Body of pancreas (tissue), 4 donors: Measurements from ENCODE around the gene NDST4. TPM values are rescaled to one million over a fixed set of nuclear protein-coding genes. Genes with fewer than 3 reads are reported as not detected.

Experiments used
- ATAC-seq: fragments of 150-250 bp; one replicate; pipeline ENCODE4 v1.9.1; 2016
- DNase-seq, 4 donors: peaks; one replicate each; pipeline ENCODE4 v3.0.0-alpha.2; 2019
- H3K27ac ChIP-seq, 4 donors: fragments of 200-600 bp; sonication (generic); 1 replicate in 3 of 4; 2 replicates in 1 of 4; pipeline versions ENCODE4 v1.5.1 to v1.6.1; 2016 to 2019; ENCODE audit warnings: mild to moderate bottlenecking in 1 of 4, mixed read lengths in 1 of 4, moderate library complexity in 1 of 4
- H3K27me3 ChIP-seq, 2 donors: fragments of 200-600 bp; sonication (generic); one replicate each; pipeline ENCODE4 v1.6.0; 2016; ENCODE audit warnings: mild to moderate bottlenecking in 1 of 2
- H3K36me3 ChIP-seq, 2 donors: fragments of 200-600 bp; sonication (generic); replicated peaks in 1 of 2; 2 replicates each; pipeline ENCODE4 v1.5.1; 2016; ENCODE audit warnings: low read depth in 2 of 2; ENCODE audit not compliant: insufficient read depth in 1 of 2
- H3K4me1 ChIP-seq: fragments of 200-600 bp; sonication (generic); one replicate; pipeline ENCODE4 v1.6.0; 2016
- H3K4me3 ChIP-seq, 2 donors: fragments of 200-600 bp; sonication (generic); 1 replicate in 1 of 2; 2 replicates in 1 of 2; pipeline ENCODE4 v1.5.1; 2016 to 2019
- H3K9me3 ChIP-seq, 3 donors: fragments of 200-600 bp; sonication (generic); 1 replicate in 2 of 3; 2 replicates in 1 of 3; pipeline ENCODE4 v1.5.1; 2016
- POLR2A ChIP-seq, 3 donors: fragments of 450-650 bp; IDR thresholded peaks; one replicate each; pipeline ENCODE4 v1.6.1; 2016; ENCODE audit warnings: antibody characterized with exemption in 3 of 3, mild to moderate bottlenecking in 2 of 3
- WGBS, 2 donors: methylation state at CpG; one replicate each; pipeline ENCODE4 v1.1.5; 2017; 5-methylcytosine and 5-hydroxymethylcytosine counted together
- intact Hi-C: fragments of 100-400 bp; cut with DNase I; formaldehyde crosslinking; loops from one replicate; pipeline ENCODE4 v1.15.1; 2023
- total RNA-seq, 2 donors: library from RNA; depleted of rRNA; stranded (reverse); fragments of >200 nt; gene quantifications; one replicate each; pipeline ENCODE4 v1.1.0, GENCODE V29; 2016
- TF ChIP-seq, protein P1 (sequence below), 7 experiments: fragments of 450-650 bp in 4 of 7; fragments of 200-600 bp in 3 of 7; sonication (generic) in 3 of 7; IDR thresholded peaks; one replicate each; pipeline ENCODE4 v1.5.1; 2016 to 2019; ENCODE audit warnings: antibody characterized with exemption in 7 of 7

The NDST4 gene
- total RNA-seq, 2 donors from 2014 or later = not detected

DNA sequence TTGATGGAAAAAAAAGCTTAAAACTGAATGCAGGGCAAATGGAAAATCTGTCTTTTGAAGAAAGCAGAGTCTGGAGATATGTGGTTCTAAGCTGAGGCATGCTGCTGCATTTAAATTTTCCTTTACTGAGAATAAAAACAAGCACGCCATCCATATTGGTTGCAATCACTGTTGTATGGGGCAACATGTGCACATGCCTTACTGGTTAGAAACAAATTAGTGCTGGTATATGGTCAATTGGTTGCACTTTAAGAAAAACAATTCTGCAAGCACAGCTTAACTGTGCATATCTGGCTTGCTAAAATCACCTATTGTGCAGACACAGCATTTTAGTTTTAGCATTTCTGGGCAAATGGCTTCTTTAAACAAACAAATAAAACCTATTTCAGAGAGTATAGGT, 239.1 kb downstream of the NDST4 start:
- Histone ChIP-seq H3K36me3 (no peaks in the 10 kb centered on the region), H3K27me3 (no peaks in the 10 kb centered on the region), H3K27ac (no peak overlapping the region), H3K9me3 (no peaks in the 10 kb centered on the region), H3K4me3 (no peak overlapping the region), H3K4me1 (no peaks in the 10 kb centered on the region)
- TF ChIP-seq, protein P1, sequence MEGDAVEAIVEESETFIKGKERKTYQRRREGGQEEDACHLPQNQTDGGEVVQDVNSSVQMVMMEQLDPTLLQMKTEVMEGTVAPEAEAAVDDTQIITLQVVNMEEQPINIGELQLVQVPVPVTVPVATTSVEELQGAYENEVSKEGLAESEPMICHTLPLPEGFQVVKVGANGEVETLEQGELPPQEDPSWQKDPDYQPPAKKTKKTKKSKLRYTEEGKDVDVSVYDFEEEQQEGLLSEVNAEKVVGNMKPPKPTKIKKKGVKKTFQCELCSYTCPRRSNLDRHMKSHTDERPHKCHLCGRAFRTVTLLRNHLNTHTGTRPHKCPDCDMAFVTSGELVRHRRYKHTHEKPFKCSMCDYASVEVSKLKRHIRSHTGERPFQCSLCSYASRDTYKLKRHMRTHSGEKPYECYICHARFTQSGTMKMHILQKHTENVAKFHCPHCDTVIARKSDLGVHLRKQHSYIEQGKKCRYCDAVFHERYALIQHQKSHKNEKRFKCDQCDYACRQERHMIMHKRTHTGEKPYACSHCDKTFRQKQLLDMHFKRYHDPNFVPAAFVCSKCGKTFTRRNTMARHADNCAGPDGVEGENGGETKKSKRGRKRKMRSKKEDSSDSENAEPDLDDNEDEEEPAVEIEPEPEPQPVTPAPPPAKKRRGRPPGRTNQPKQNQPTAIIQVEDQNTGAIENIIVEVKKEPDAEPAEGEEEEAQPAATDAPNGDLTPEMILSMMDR (IDR thresholded peaks at IDR 0.05) = no peak
- no peak for TF ChIP-seq POLR2A (IDR thresholded peaks at IDR 0.05)
- intact Hi-C loops = no loop called here
- no peak for DNase-seq
- no peak for ATAC-seq
- 96 to 97% methylated on average over 1 of the region's 1 CpG for WGBS, 2 donors

DNA sequence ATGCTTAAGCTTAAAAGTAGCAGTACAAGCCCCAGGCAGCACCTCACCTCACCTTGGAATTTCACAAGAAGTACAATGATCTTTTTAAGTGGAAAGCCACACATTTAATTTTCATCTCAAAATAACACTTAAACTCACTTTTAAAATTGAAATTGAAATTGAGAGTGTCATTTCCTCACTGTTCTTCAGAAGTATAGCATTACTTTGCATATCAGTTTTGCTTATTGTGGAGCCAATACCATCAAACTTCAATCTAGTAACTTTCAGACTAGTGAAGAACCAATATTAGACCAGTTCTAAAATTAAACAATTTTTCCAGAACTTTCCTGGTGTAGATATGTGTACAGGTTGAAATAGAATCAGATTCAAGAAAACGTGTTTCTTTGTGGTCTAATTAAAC, 242.4 kb downstream of the NDST4 start:
- Histone ChIP-seq H3K4me1 (no peaks in the 10 kb centered on the region), H3K36me3 (no peaks in the 10 kb centered on the region), H3K27ac (no peak overlapping the region), H3K9me3 (no peaks in the 10 kb centered on the region), H3K27me3 (no peaks in the 10 kb centered on the region), H3K4me3 (no peak overlapping the region)
- DNase-seq (no peak), ATAC-seq (no peak)
- TF ChIP-seq POLR2A (IDR thresholded peaks at IDR 0.05) = no peak
- TF ChIP-seq, protein P1 (IDR thresholded peaks at IDR 0.05) = no peak
- WGBS, 2 donors = 18 to 22% methylated on average over 1 of the region's 1 CpG
- intact Hi-C loops = no loop called here

DNA sequence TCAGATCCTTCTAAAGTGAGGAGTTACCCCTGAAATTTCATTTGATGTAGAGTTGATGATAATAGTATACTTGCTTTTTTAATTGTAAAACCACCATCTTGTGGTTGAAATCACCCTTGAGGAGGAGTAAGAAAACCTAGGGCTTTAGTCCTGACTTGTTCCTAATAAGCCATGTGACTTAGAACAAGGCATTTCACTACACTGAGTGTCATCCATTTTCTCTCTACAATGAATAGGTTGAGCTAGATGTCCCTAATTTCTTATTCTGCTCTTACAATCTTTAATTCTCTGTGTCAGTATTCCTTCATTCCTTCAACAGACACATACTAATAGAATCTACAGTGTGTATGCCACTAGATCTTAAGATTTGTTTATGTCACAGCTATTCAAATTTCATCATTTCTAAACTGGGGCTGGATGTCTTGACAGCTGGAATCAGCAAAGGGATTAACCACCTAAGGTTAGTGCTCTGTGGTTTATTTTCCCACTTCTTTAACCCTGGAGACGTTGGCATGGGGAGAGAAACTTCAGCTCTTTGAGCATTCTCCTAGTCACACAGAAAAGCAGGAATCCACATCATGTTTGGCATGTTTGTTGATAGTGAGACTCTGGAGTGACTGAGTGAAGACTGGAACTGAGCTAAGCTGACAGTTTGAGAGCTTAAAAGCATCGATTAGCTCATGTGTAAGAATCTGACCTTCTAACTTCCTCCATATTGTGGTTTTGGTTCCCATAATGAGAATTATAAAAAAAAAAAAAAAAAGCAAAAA, 246.3 kb downstream of the NDST4 start:
- H3K4me3 ChIP-seq = no peak overlapping the region
- H3K27ac ChIP-seq = no peak overlapping the region
- no peaks in the 10 kb centered on the region for H3K9me3 ChIP-seq
- H3K36me3 ChIP-seq = no peaks in the 10 kb centered on the region
- no peak for DNase-seq
- H3K4me1 ChIP-seq = no peaks in the 10 kb centered on the region
- no peak for TF ChIP-seq POLR2A (IDR thresholded peaks at IDR 0.05)
- TF ChIP-seq, protein P1 (IDR thresholded peaks at IDR 0.05) = no peak
- intact Hi-C loops = no loop called here
- no peak for ATAC-seq
- H3K27me3 ChIP-seq = no peaks in the 10 kb centered on the region
- 34 to 44% methylated on average over 2 of the region's 2 CpGs for WGBS, 2 donors

DNA sequence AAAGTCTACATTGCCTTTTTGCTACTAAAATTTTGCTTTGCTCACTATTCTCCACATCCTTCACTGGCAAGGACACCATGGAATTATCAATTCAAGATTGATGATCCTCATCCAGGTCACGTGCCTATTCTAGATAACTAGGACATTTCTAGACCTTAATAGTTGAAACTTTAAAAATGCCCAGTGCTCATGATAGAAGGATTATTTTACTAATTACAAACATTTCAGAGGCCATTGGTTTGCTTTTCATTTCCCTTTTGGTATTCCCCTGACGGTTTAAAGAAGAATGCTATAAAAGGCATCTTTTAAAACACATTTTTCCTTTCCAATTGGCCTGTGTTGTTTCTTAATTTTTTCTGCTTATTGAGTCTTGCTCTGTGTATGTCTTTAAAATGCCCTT, 249.4 kb downstream of the NDST4 start:
- Histone ChIP-seq H3K27me3 (no peaks in the 10 kb centered on the region), H3K27ac (no peak overlapping the region), H3K9me3 (no peaks in the 10 kb centered on the region), H3K4me3 (no peak overlapping the region), H3K4me1 (no peaks in the 10 kb centered on the region), H3K36me3 (no peaks in the 10 kb centered on the region)
- TF ChIP-seq, protein P1 (IDR thresholded peaks at IDR 0.05) = no peak
- no peak for TF ChIP-seq POLR2A (IDR thresholded peaks at IDR 0.05)
- 59 to 70% methylated on average over 2 of the region's 2 CpGs for WGBS, 2 donors
- intact Hi-C loops = no loop called here
- DNase-seq (no peak), ATAC-seq (no peak)

DNA sequence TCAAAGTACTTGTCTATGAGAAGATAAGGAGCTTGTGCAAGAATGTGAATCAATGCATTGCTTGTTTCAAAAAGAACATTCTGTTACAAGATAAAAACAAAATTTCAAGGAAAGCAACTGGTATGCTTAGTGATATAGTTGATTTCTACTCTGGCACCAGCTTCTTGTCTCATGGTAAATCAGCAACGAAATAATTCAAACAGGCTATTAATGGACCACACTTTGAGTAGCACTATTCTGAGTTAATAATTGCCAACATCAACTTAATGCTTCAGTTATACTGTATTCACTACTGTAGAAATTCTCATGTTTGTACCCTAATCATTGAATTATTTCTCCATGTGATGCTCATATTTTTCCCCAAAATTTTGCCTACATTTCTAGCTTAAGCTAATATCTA, 252.6 kb downstream of the NDST4 start:
- no peak for ATAC-seq
- H3K36me3 ChIP-seq = no peaks in the 10 kb centered on the region
- DNase-seq = no peak
- intact Hi-C loops = no loop called here
- H3K9me3 ChIP-seq = no peaks in the 10 kb centered on the region
- H3K27me3 ChIP-seq = no peaks in the 10 kb centered on the region
- TF ChIP-seq, protein P1 (IDR thresholded peaks at IDR 0.05) = no peak
- no peak for TF ChIP-seq POLR2A (IDR thresholded peaks at IDR 0.05)
- H3K27ac ChIP-seq = no peak overlapping the region
- 14 to 21% methylated on average over 1 of the region's 1 CpG for WGBS, 2 donors
- no peaks in the 10 kb centered on the region for H3K4me1 ChIP-seq
- H3K4me3 ChIP-seq = no peak overlapping the region
